Measurements from ENCODE around the gene NCKAP5. TPM values are rescaled to one million over a fixed set of nuclear protein-coding genes. Genes with fewer than 3 reads are reported as not detected.

The NCKAP5 gene
- total and polyA plus RNA-seq, 2 of the 13 experiments (the other 11 are each of a cell fraction or from before 2014, with no cell fraction given), result 0.01 TPM; not detected in 1

- ChIA-PET CTCF (ENCODE audit: low intra/inter-chr PET ratio, low total read pairs) (no interaction called here), POLR2A (no interaction called here)
- BruUV-seq (replicated peaks), result no TSS peak
- FAIRE-seq (no peak), DNase-seq (ENCODE audit: low spot score) (no peak), ATAC-seq (no peak)
- TF ChIP-seq ZBTB37 (CRISPR knock-in tag; IDR thresholded peaks at IDR 0.05), result no peak
- TF ChIP-seq HMG20A (CRISPR knock-in tag; IDR thresholded peaks at IDR 0.05; ENCODE audit: borderline replicate concordance), result no peak
- TF ChIP-seq JUN (CRISPR knock-in tag; IDR thresholded peaks at IDR 0.05), result no peak
- TF ChIP-seq KMT2B (CRISPR knock-in tag; IDR thresholded peaks at IDR 0.05), result no peak
- no peak for TF ChIP-seq ZFP36L1 (CRISPR knock-in tag; IDR thresholded peaks at IDR 0.05)
- TF ChIP-seq KLF15 (CRISPR knock-in tag; IDR thresholded peaks at IDR 0.05; ENCODE audit: borderline replicate concordance), result no peak
- no peak for TF ChIP-seq ZNF12 (CRISPR knock-in tag; IDR thresholded peaks at IDR 0.05)
- no peak for TF ChIP-seq RERE (CRISPR knock-in tag; IDR thresholded peaks at IDR 0.05; ENCODE audit: low read depth)
- no peak for TF ChIP-seq ZNF678 (CRISPR knock-in tag; IDR thresholded peaks at IDR 0.05)
- no peak for TF ChIP-seq ZNF510 (CRISPR knock-in tag; IDR thresholded peaks at IDR 0.05; ENCODE audit: low read depth)
- no peak for TF ChIP-seq BCL6 (CRISPR knock-in tag; IDR thresholded peaks at IDR 0.05)
- TF ChIP-seq CHD4 (IDR thresholded peaks at IDR 0.05; ENCODE audit: borderline replicate concordance, low read length), result no peak
- TF ChIP-seq SNAPC5 (CRISPR knock-in tag; IDR thresholded peaks at IDR 0.05; ENCODE audit: borderline replicate concordance), result no peak
- no peak for TF ChIP-seq SMARCC2 (IDR thresholded peaks at IDR 0.05)
- TF ChIP-seq ZNF251 (CRISPR knock-in tag; IDR thresholded peaks at IDR 0.05), result no peak
- no peak for TF ChIP-seq ZNF205 (CRISPR knock-in tag; IDR thresholded peaks at IDR 0.05)
- in situ Hi-C loops (cut with HindIII; ENCODE audit: extremely low pct_ligation_motif_present, low pct_unique_long_range_greater_than_20kb), result no loop called here
- H3K9me3 ChIP-seq (ENCODE audit: low read length), result peaks cover 30% of the 10 kb centered on the region
- H4K20me1 ChIP-seq (ENCODE audit: insufficient read depth, low read length), result no peaks in the 10 kb centered on the region
- H2AFZ ChIP-seq (ENCODE audit: low read length), result no peak overlapping the region
- H3K27ac ChIP-seq (ENCODE audit: extremely low read length, insufficient read depth, low read length), result no peak overlapping the region
- H3K79me2 ChIP-seq (ENCODE audit: insufficient read depth, low read length), result no peaks in the 10 kb centered on the region
- intact Hi-C loops (cut with micrococcal nuclease; ENCODE audit: unreplicated experiment), result no loop called here
- H3K9ac ChIP-seq (ENCODE audit: insufficient read depth, low read depth, low read length), result no peak overlapping the region
- no peaks in the 10 kb centered on the region for H3K36me3 ChIP-seq (replicated peaks in 1 of 2; ENCODE audit: control insufficient read depth in 1 of 2, insufficient read depth in 2 of 2, low read length in 2 of 2)
- no peak overlapping the region for H3K4me2 ChIP-seq (ENCODE audit: low read depth, low read length)
- no peaks in the 10 kb centered on the region for H3K27me3 ChIP-seq (ENCODE audit: control insufficient read depth in 1 of 2, insufficient read depth in 2 of 2, low read length in 2 of 2)
- no peaks in the 10 kb centered on the region for H3K4me1 ChIP-seq (ENCODE audit: insufficient read depth, low read length)
- 33% methylated on average over 8 of the region's 8 CpGs for WGBS (ENCODE audit: low lambda C conversion rate)
- no peak overlapping the region for H3K4me3 ChIP-seq (replicated peaks in 1 of 3; ENCODE audit: insufficient read depth in 1 of 3, low read depth in 2 of 3, low read length in 3 of 3)
Measured at GRCh38 chr2:132991471-132992045, 576.7 kb downstream of the NCKAP5 start.

Measured in HepG2 (cell line).